Tibial artery (tissue), 4 donors: ENCODE results near the gene CSNK1G2.

ENCODE experiments used
- DNase-seq, 2 donors: peaks; one replicate each; pipeline ENCODE4 v3.0.0-alpha.2; 2019
- H3K27ac ChIP-seq, 2 donors: fragments of 200-600 bp; sonication (generic) in 1 of 2; 1 replicate in 1 of 2; 2 replicates in 1 of 2; pipeline ENCODE4 v1.5.1; 2018 to 2019; ENCODE audit warnings: mild to moderate bottlenecking in 1 of 2
- H3K27me3 ChIP-seq, 2 donors: fragments of 200-600 bp; sonication (generic) in 1 of 2; one replicate each; pipeline versions ENCODE4 v1.5.1 to v1.6.0; 2016 to 2019
- H3K36me3 ChIP-seq, 3 donors: fragments of 200-600 bp; sonication (generic) in 2 of 3; one replicate each; pipeline ENCODE4 v1.5.1; 2016 to 2019; ENCODE audit warnings: mild to moderate bottlenecking in 2 of 3
- H3K4me1 ChIP-seq, 4 donors: fragments of 200-600 bp; sonication (generic) in 2 of 4; 1 replicate in 3 of 4; 2 replicates in 1 of 4; pipeline ENCODE4 v1.5.1; 2016 to 2019
- H3K4me3 ChIP-seq, 2 donors: fragments of 200-600 bp; sonication (generic) in 1 of 2; 1 replicate in 1 of 2; 2 replicates in 1 of 2; pipeline ENCODE4 v1.5.1; 2018 to 2019; ENCODE audit warnings: mild to moderate bottlenecking in 2 of 2
- H3K9me3 ChIP-seq, 3 donors: fragments of 200-600 bp; sonication (generic) in 1 of 3; one replicate each; pipeline ENCODE4 v1.5.1; 2016 to 2019
- CTCF ChIP-seq, 2 experiments: fragments of 200-600 bp in 1 of 2; fragments of 450-650 bp in 1 of 2; IDR thresholded peaks; one replicate each; pipeline ENCODE4 v1.5.1; 2017 to 2019; ENCODE audit warnings: antibody characterized with exemption in 2 of 2, mild to moderate bottlenecking in 1 of 2, moderate library complexity in 1 of 2
- intact Hi-C: fragments of 100-400 bp; cut with DNase I; formaldehyde crosslinking; loops from one replicate; pipeline ENCODE4 v1.15.0; 2023; ENCODE audit warnings: low total_unique reads

CSNK1G2 gene

GRCh38 chr19:1944916-1945561 is 4.1 kb downstream of the CSNK1G2 start:
- no peak for DNase-seq

GRCh38 chr19:1945899-1946298 is 4.9 kb downstream of the CSNK1G2 start:
- H3K27ac ChIP-seq, result no peak overlapping the region
- intact Hi-C loops, result no loop called here
- DNase-seq, result no peak
- H3K27me3 ChIP-seq, result no peaks in the 10 kb centered on the region
- H3K4me3 ChIP-seq, result no peak overlapping the region
- peak; percentile 31 to 46 for TF ChIP-seq CTCF (IDR thresholded peaks at IDR 0.05)
- H3K4me1 ChIP-seq, result peaks cover 4 to 35% (median 20%) of the 10 kb centered on the region in 4 donors
- H3K9me3 ChIP-seq, result no peaks in the 10 kb centered on the region
- peaks cover 0 to 20% (median 0%) of the 10 kb centered on the region in 3 donors for H3K36me3 ChIP-seq

More at GRCh38 chr19:1944916-1945561, 4.1 kb downstream of the CSNK1G2 start:
- Histone ChIP-seq H3K4me1 (peaks cover 4 to 36% (median 20%) of the 10 kb centered on the region in 4 donors), H3K4me3 (no peak overlapping the region), H3K27ac (no peak overlapping the region), H3K9me3 (no peaks in the 10 kb centered on the region), H3K36me3 (peaks cover 0 to 14% (median 0%) of the 10 kb centered on the region in 3 donors), H3K27me3 (no peaks in the 10 kb centered on the region)
- no peak for TF ChIP-seq CTCF (IDR thresholded peaks at IDR 0.05)
- intact Hi-C loops, result no loop called here

- TF ChIP-seq CTCF (IDR thresholded peaks at IDR 0.05), result no peak
- intact Hi-C loops, result loop anchor here (1.0 kb wide), 1 partner anchor 64 kb away; no protein-coding TSS in a partner anchor
- DNase-seq, result no peak
- H3K27ac ChIP-seq, result no peak overlapping the region
- H3K9me3 ChIP-seq, result no peaks in the 10 kb centered on the region
- peaks cover 2 to 28% (median 15%) of the 10 kb centered on the region in 4 donors for H3K4me1 ChIP-seq
- H3K4me3 ChIP-seq, result no peak overlapping the region
- H3K36me3 ChIP-seq, result peaks cover 0 to 29% (median 0%) of the 10 kb centered on the region in 3 donors
- H3K27me3 ChIP-seq, result no peaks in the 10 kb centered on the region
These were observed 6.8 kb downstream of the CSNK1G2 start for GRCh38 chr19:1947651-1948209.

GRCh38 chr19:1949304-1950101 is 8.5 kb downstream of the CSNK1G2 start:
- DNase-seq, result no peak
- intact Hi-C loops, result no loop called here
- Histone ChIP-seq H3K36me3 (peaks cover 0 to 45% (median 0%) of the 10 kb centered on the region in 3 donors), H3K4me1 (peaks cover 0 to 11% (median 4%) of the 10 kb centered on the region in 4 donors), H3K9me3 (no peaks in the 10 kb centered on the region), H3K27me3 (no peaks in the 10 kb centered on the region), H3K27ac (no peak overlapping the region), H3K4me3 (no peak overlapping the region)
- no peak for TF ChIP-seq CTCF (IDR thresholded peaks at IDR 0.05)

GRCh38 chr19:1950640-1951039 is 9.7 kb downstream of the CSNK1G2 start:
- TF ChIP-seq CTCF (IDR thresholded peaks at IDR 0.05), result no peak
- intact Hi-C loops, result no loop called here
- Histone ChIP-seq H3K4me1 (peaks cover 0 to 3% (median 0%) of the 10 kb centered on the region in 4 donors), H3K4me3 (no peak overlapping the region), H3K36me3 (peaks cover 0 to 45% (median 0%) of the 10 kb centered on the region in 3 donors), H3K27me3 (no peaks in the 10 kb centered on the region), H3K9me3 (no peaks in the 10 kb centered on the region), H3K27ac (no peak overlapping the region)
- no peak for DNase-seq
